Fibroblast of villous mesenchyme (primary cell): ENCODE data around the gene RETREG1. TPM values are rescaled to one million over a fixed set of nuclear protein-coding genes. Genes with fewer than 3 reads are reported as not detected.
A peak's percentile ranks its signal among the peaks of the same experiment; 100 is the strongest.

Source experiments
- DNase-seq: peaks from one replicate; pipeline ENCODE4 v3.0.0-alpha.2; 2010; ENCODE audit warnings: low read depth
- H3K4me3 ChIP-seq: 2 replicates; pipeline ENCODE4 v1.5.1; 2011; ENCODE audit warnings: low read depth, mild to moderate bottlenecking, low read length
- CTCF ChIP-seq: IDR thresholded peaks from 2 replicates; pipeline ENCODE4 v1.5.1; 2012; ENCODE audit warnings: low read depth, mild to moderate bottlenecking, low read length; ENCODE audit not compliant: insufficient read depth
- total RNA-seq: library from RNA; depleted of rRNA; stranded (reverse); fragments of >200 nt; gene quantifications from 2 replicates; pipeline ENCODE4 v1.2.3, GENCODE V29; 2012

The RETREG1 gene
- total RNA-seq, 1 donor = 1.7 TPM

GRCh38 chr5:16588434-16589214 lies 28.2 kb downstream of the RETREG1 start:
- no peak for TF ChIP-seq CTCF
- DNase-seq = no peak
- H3K4me3 ChIP-seq = no peak overlapping the region

- H3K4me3 ChIP-seq = no peak overlapping the region
- no peak for TF ChIP-seq CTCF
- DNase-seq = no peak
These were observed 30.2 kb downstream of the RETREG1 start for GRCh38 chr5:16586556-16586955.

GRCh38 chr5:16585041-16585667 lies 31.6 kb downstream of the RETREG1 start:
- TF ChIP-seq CTCF = peak; percentile 48
- DNase-seq = no peak
- H3K4me3 ChIP-seq = no peak overlapping the region

- no peak for DNase-seq
- no peak overlapping the region for H3K4me3 ChIP-seq
- TF ChIP-seq CTCF = no peak
These were observed 34.7 kb downstream of the RETREG1 start for GRCh38 chr5:16582081-16582480.

- no peak overlapping the region for H3K4me3 ChIP-seq
- DNase-seq = no peak
- TF ChIP-seq CTCF = no peak
These were observed 36.4 kb downstream of the RETREG1 start for GRCh38 chr5:16580382-16580781.

GRCh38 chr5:16579142-16579847 lies 37.5 kb downstream of the RETREG1 start:
- H3K4me3 ChIP-seq = no peak overlapping the region
- no peak for TF ChIP-seq CTCF
- DNase-seq = no peak
